GM12872 (cell line): ENCODE measurements around the gene SLC35E4.
A peak's percentile ranks its signal among the peaks of the same experiment; 100 is the strongest.

Experiments used
- TF ChIP-seq, protein P1 (sequence below): IDR thresholded peaks from 3 replicates; pipeline ENCODE4 v1.5.1; 2011; ENCODE audit warnings: low read depth, mild to moderate bottlenecking, low read length, moderate library complexity; ENCODE audit not compliant: insufficient read depth

The SLC35E4 gene

DNA sequence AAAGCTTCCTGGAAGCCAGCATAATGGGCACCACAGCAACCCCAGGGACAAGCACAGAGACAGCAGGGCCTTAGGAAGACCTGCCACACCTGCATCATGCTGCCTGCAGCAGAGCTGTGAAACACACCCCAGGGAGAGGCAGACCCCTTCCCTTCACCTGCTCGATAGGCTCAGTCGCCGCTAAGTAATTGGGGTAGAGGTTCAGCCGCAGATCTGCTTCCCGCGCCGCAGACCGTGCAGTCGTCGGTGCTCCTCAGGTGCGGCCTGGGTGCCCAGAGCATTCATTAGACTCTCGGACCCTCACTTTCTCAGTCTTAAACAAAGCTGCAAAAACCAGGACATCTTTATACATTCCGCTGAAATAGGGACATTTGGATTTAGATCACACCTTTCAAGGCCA lies 29.2 kb downstream of the SLC35E4 start:
- TF ChIP-seq, protein P1, sequence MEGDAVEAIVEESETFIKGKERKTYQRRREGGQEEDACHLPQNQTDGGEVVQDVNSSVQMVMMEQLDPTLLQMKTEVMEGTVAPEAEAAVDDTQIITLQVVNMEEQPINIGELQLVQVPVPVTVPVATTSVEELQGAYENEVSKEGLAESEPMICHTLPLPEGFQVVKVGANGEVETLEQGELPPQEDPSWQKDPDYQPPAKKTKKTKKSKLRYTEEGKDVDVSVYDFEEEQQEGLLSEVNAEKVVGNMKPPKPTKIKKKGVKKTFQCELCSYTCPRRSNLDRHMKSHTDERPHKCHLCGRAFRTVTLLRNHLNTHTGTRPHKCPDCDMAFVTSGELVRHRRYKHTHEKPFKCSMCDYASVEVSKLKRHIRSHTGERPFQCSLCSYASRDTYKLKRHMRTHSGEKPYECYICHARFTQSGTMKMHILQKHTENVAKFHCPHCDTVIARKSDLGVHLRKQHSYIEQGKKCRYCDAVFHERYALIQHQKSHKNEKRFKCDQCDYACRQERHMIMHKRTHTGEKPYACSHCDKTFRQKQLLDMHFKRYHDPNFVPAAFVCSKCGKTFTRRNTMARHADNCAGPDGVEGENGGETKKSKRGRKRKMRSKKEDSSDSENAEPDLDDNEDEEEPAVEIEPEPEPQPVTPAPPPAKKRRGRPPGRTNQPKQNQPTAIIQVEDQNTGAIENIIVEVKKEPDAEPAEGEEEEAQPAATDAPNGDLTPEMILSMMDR: no peak

DNA sequence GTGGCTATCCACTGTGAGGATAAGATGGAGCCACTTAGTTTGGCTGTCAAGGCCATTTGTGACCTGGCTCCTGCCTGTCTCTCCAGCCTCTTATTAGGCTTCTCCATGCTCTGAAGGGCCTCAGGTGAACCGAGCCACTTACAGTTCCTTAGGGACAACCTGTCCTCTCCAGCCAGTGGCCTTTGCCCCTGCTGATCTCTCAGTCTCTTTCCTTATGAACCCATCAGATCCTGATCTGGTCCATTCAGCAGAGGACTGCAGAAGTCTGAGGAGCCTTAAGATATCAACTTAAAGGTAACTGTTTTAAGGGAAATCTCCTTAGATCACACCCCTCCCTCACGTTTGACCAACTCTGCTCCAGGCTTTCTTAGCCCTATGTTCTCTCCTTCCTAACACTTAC lies 29.7 kb downstream of the SLC35E4 start:
- TF ChIP-seq, protein P1: no peak

DNA sequence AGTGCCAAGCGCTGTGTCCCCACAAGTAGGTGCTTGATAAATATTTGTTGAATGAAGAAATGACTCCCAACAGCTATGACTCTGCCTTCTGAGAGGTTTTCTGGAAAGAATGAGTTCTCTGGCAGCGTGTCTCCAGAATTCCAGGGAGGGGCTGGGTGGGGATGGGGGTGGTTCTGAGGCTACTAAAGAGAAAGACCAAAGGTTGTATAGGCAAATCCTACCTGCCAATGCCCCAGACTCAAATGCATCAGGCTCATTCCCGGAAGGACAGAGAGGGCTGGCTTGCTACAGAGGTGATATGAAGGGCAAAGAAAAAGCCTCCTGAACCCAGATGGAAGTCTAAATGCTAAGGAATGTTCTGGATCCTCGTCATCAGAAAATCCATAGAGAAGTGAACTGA lies 30.2 kb downstream of the SLC35E4 start:
- TF ChIP-seq, protein P1: no peak

DNA sequence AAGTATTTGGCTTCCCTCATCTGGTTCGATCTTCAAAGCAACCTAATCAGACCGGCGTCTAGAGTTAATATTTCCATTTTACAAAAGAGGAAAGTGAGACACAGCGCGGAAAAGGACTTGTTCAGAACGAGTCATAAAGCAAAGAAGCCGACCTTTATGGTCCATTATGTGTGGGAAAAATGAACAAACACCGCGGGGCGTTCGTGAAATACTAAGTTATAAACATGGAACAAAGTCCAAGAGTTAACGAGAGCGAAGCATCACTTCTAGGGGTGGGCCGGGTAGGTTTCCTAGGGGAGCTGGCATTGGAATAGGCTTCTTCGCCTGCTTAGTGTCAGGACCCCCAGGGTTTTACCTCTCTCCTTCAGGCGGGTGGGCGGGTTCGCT lies 31.5 kb downstream of the SLC35E4 start:
- TF ChIP-seq, protein P1: no peak

DNA sequence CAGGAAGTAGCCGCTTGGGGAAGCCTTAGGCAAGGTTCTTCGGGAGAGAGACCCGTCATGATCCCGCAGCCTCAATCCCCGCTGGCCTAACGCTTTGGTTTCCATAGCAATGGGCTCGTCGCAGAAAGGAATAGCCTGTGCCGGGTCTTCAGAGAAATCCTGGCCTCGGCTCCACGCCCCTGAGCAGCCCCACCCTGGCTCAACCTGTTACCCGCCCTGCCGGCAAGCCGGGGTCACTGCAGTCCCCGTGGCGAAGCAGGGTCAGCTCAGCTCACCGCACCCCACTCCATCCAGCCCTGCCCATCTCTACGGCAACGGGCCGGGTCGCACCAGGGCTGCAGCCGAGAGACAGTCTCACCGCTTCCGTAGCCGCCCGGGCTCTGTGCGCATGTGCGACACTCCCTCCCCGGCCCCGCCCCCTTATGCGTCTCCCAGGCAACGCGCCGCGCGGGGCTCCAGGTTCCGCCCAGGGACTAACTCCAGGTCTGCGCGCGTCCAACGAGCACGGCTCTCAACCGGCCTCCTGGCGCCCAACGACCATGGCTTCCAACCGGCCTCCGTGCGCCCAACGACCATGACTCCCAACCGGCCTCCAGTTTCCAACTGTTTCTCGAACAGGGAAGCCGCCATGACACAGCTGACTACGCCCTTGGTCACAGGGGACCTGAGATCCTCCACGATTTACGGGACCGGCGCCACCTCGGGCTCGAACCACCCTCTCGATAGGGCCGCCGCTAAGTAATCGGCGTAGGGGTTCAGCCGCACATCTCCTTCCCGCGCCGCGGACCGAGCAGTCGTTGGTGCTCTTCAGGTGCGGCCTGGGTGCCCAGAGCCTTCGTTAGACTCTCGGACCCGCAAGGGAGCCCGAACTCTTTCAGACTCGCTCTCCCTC lies 32.2 kb downstream of the SLC35E4 start, which contains the start of gene DUSP18:
TSS of gene DUSP18 (minus strand) at position 382 of the 892 bp plus-strand sequence. CDS start 3,872 bp downstream, outside the sequence.
- TF ChIP-seq, protein P1: peak; percentile 54; the same call in 2 of the 3 replicates

DNA sequence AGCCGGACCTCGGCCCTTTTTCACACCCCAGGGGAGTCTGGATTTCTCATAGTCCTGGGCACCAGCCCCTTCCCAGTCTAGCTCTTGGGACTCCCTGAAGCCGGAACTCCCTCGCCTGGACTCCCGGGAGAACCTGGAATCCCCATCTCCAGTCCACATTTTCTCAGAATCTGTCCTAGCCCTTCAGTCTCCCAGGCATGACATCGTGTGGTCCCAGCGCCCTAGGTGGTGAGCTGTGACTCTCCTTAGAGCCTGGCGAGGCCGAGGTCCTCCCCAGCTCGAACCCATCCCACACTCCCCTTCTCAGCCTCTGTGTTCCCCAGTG lies 32.8 kb downstream of the SLC35E4 start:
- TF ChIP-seq, protein P1: no peak

DNA sequence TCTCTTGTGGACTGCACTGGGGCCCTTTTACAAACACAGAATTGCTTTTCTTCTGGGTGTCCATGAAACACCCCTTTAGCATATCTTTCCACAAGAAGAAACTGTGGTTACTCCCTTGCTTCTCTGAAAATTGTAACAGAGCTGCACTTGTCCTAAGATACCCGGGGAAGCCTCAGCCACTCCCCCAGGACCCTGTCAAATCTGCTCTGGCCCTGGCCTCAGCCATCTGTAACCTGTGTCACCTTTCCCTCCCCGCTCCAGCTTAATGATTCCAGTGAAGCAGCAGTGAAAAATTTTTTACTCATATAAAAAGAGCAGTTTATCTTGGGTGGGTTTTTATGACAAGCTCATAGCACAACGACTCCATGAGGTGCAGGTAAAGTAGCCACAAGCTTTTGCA lies 35.5 kb downstream of the SLC35E4 start:
- TF ChIP-seq, protein P1: no peak
